Liver (tissue), 9 donors: ENCODE data around the gene EDAR. TPM values are rescaled to one million over a fixed set of nuclear protein-coding genes. Genes with fewer than 3 reads are reported as not detected.

Experiments used
- DNase-seq: peaks from one replicate; pipeline ENCODE4 v3.0.0-alpha.2; 2017; ENCODE audit warnings: low spot score
- H3K27ac ChIP-seq, 2 donors: one replicate each; pipeline ENCODE4 v1.7.0; 2013; ENCODE audit warnings: inconsistent platforms in 2 of 2, low read length in 2 of 2, control low read depth in 1 of 2, low read depth in 1 of 2, mild to moderate bottlenecking in 1 of 2
- H3K27me3 ChIP-seq, 4 donors: one replicate each; pipeline versions ENCODE4 v1.6.1 to v1.7.0; 2013; ENCODE audit warnings: low read length in 3 of 4, inconsistent platforms in 1 of 4, mild to moderate bottlenecking in 1 of 4, moderate library complexity in 1 of 4; ENCODE audit not compliant: control insufficient read depth in 4 of 4, insufficient read depth in 4 of 4
- H3K36me3 ChIP-seq, 4 donors: one replicate each; pipeline versions ENCODE4 v1.6.1 to v1.7.0; 2013; ENCODE audit warnings: low read length in 3 of 4, mild to moderate bottlenecking in 3 of 4, low read depth in 1 of 4, moderate library complexity in 1 of 4; ENCODE audit not compliant: control insufficient read depth in 4 of 4, insufficient read depth in 3 of 4
- H3K4me1 ChIP-seq, 4 donors: one replicate each; pipeline versions ENCODE4 v1.6.1 to v1.7.0; 2013; ENCODE audit warnings: low read length in 3 of 4, mild to moderate bottlenecking in 3 of 4, moderate library complexity in 1 of 4; ENCODE audit not compliant: control insufficient read depth in 4 of 4, insufficient read depth in 4 of 4
- H3K4me3 ChIP-seq, 3 donors: one replicate each; pipeline versions ENCODE4 v1.6.1 to v1.7.0; 2013; ENCODE audit warnings: low read length in 3 of 3, control low read depth in 1 of 3, low read depth in 1 of 3, mild to moderate bottlenecking in 1 of 3
- H3K9ac ChIP-seq, 2 donors: one replicate each; pipeline ENCODE4 v1.7.0; 2013; ENCODE audit warnings: low read length in 2 of 2, mild to moderate bottlenecking in 2 of 2, moderate library complexity in 2 of 2, control low read depth in 1 of 2, low read depth in 1 of 2
- H3K9me3 ChIP-seq, 4 donors: one replicate each; pipeline versions ENCODE4 v1.6.1 to v1.7.0; 2013; ENCODE audit warnings: low read length in 3 of 4; ENCODE audit not compliant: control insufficient read depth in 4 of 4
- EGR1 ChIP-seq, 2 donors: IDR thresholded peaks; 2 replicates each; pipeline ENCODE4 v1.6.1; 2016 to 2018; ENCODE audit warnings: antibody characterized with exemption in 2 of 2, low read depth in 2 of 2
- FOXA1 ChIP-seq: IDR thresholded peaks from 2 replicates; pipeline ENCODE4 v1.6.1; 2016; ENCODE audit warnings: antibody characterized with exemption
- FOXA2 ChIP-seq: IDR thresholded peaks from 2 replicates; pipeline ENCODE4 v1.6.1; 2016; ENCODE audit warnings: antibody characterized with exemption
- GABPA ChIP-seq, 2 donors: IDR thresholded peaks in 1 of 2; conservative IDR thresholded peaks in 1 of 2; 2 replicates each; pipeline ENCODE4 v1.6.1; 2016; ENCODE audit warnings: antibody characterized with exemption in 2 of 2, mild to moderate bottlenecking in 1 of 2, moderate library complexity in 1 of 2
- HNF4A ChIP-seq, 2 donors: conservative IDR thresholded peaks; 2 replicates each; pipeline ENCODE4 v1.6.1; 2016; ENCODE audit warnings: antibody characterized with exemption in 2 of 2, mild to moderate bottlenecking in 2 of 2
- HNF4G ChIP-seq: IDR thresholded peaks from 2 replicates; pipeline ENCODE4 v1.6.1; 2016; ENCODE audit warnings: antibody characterized with exemption
- JUND ChIP-seq, 2 donors: IDR thresholded peaks; 2 replicates each; pipeline ENCODE4 v1.6.1; 2016; ENCODE audit warnings: antibody characterized with exemption in 2 of 2
- NR2F2 ChIP-seq: IDR thresholded peaks from 2 replicates; pipeline ENCODE4 v1.6.1; 2016; ENCODE audit warnings: antibody characterized with exemption
- RAD21 ChIP-seq, 2 donors: IDR thresholded peaks; 2 replicates each; pipeline ENCODE4 v1.6.1; 2016; ENCODE audit warnings: antibody characterized with exemption in 2 of 2, mild to moderate bottlenecking in 2 of 2
- RXRA ChIP-seq, 2 donors: IDR thresholded peaks; 2 replicates each; pipeline ENCODE4 v1.6.1; 2017 to 2018; ENCODE audit warnings: antibody characterized with exemption in 2 of 2, mild to moderate bottlenecking in 1 of 2
- SP1 ChIP-seq: IDR thresholded peaks from 2 replicates; pipeline ENCODE4 v1.6.1; 2018; ENCODE audit warnings: antibody characterized with exemption, mild to moderate bottlenecking
- TAF1 ChIP-seq: conservative IDR thresholded peaks from 2 replicates; pipeline ENCODE4 v1.6.1; 2016; ENCODE audit warnings: antibody characterized with exemption, mild to moderate bottlenecking
- WGBS: extraction: QIAGEN DNeasy Blood & Tissue Kit; methylation state at CpG from one replicate; pipeline ENCODE4 v1.1.7; 2013; 5-methylcytosine and 5-hydroxymethylcytosine counted together
- polyA plus RNA-seq, 2 donors: library from polyadenylated mRNA; stranded (reverse) in 1 of 2; unstranded in 1 of 2; fragments of 200-250 nt in 1 of 2; fragments of >200 nt in 1 of 2; fragmentation: Nextera tagmentation in 1 of 2; extraction: Ambion mirVana in 1 of 2; gene quantifications; one replicate each; pipeline versions ENCODE4 v1.2.1 to v1.2.3, GENCODE V29; 2013 to 2015
- total RNA-seq, 2 donors: library from RNA; depleted of rRNA; stranded (reverse); fragments of >200 nt; gene quantifications; one replicate each; pipeline ENCODE4 v1.2.3, GENCODE V29; 2014
- TF ChIP-seq, protein P1 (sequence below): IDR thresholded peaks from 2 replicates; pipeline ENCODE4 v1.6.1; 2016; ENCODE audit warnings: antibody characterized with exemption
- TF ChIP-seq, protein P2 (sequence below): IDR thresholded peaks from 2 replicates; pipeline ENCODE4 v1.6.1; 2016; ENCODE audit warnings: antibody characterized with exemption
- TF ChIP-seq, protein P3 (sequence below): fragments of 150-350 bp; IDR thresholded peaks from 2 replicates; pipeline ENCODE4 v1.5.1; 2017; ENCODE audit warnings: improper control_type of control experiment, low read depth, low read length; ENCODE audit not compliant: missing input control
- TF ChIP-seq, protein P4 (sequence below): IDR thresholded peaks from 2 replicates; pipeline ENCODE4 v1.6.1; 2016; ENCODE audit warnings: antibody characterized with exemption, mild to moderate bottlenecking
- TF ChIP-seq, protein P5 (sequence below): IDR thresholded peaks from 2 replicates; pipeline ENCODE4 v1.6.1; 2016; ENCODE audit warnings: antibody characterized with exemption
- donor health status: healthy.
- donor health status: healthy.
- donor health status: healthy.
- donor health status: healthy.
- donor health status: healthy.

The EDAR gene
- total and polyA plus RNA-seq, 4 donors, result 0.09 to 0.50 (median 0.10) TPM

DNA sequence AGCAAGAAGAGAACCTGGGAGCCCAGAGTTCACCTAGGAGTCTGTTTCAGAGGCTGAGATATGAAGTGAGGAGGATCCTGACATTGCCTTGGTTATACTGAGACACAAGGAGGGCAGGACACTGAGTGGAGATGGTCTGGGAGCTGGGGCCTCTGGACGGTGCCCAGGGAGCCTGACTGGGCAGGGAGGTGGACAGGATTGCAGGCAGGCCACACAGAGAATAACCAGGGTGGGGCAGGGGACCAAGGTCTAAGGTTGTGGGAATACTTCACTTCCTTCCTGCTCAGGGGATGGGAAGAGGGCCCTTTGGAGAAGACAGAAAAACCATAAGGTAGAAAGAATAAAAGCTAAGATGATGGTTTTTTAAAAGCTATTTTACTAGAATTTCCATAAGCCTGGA is 18.7 kb downstream of the EDAR start:
- TF ChIP-seq, protein P1, sequence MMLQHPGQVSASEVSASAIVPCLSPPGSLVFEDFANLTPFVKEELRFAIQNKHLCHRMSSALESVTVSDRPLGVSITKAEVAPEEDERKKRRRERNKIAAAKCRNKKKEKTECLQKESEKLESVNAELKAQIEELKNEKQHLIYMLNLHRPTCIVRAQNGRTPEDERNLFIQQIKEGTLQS, result no peak
- no peak for TF ChIP-seq HNF4A (conservative IDR thresholded peaks at IDR 0.05)
- no peak for TF ChIP-seq FOXA1
- TF ChIP-seq, protein P2, sequence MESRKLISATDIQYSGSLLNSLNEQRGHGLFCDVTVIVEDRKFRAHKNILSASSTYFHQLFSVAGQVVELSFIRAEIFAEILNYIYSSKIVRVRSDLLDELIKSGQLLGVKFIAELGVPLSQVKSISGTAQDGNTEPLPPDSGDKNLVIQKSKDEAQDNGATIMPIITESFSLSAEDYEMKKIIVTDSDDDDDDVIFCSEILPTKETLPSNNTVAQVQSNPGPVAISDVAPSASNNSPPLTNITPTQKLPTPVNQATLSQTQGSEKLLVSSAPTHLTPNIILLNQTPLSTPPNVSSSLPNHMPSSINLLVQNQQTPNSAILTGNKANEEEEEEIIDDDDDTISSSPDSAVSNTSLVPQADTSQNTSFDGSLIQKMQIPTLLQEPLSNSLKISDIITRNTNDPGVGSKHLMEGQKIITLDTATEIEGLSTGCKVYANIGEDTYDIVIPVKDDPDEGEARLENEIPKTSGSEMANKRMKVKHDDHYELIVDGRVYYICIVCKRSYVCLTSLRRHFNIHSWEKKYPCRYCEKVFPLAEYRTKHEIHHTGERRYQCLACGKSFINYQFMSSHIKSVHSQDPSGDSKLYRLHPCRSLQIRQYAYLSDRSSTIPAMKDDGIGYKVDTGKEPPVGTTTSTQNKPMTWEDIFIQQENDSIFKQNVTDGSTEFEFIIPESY, result no peak
- TF ChIP-seq JUND (IDR thresholded peaks at IDR 0.05), result no peak
- TF ChIP-seq, protein P3, sequence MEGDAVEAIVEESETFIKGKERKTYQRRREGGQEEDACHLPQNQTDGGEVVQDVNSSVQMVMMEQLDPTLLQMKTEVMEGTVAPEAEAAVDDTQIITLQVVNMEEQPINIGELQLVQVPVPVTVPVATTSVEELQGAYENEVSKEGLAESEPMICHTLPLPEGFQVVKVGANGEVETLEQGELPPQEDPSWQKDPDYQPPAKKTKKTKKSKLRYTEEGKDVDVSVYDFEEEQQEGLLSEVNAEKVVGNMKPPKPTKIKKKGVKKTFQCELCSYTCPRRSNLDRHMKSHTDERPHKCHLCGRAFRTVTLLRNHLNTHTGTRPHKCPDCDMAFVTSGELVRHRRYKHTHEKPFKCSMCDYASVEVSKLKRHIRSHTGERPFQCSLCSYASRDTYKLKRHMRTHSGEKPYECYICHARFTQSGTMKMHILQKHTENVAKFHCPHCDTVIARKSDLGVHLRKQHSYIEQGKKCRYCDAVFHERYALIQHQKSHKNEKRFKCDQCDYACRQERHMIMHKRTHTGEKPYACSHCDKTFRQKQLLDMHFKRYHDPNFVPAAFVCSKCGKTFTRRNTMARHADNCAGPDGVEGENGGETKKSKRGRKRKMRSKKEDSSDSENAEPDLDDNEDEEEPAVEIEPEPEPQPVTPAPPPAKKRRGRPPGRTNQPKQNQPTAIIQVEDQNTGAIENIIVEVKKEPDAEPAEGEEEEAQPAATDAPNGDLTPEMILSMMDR, result no peak
- TF ChIP-seq TAF1, result no peak
- TF ChIP-seq NR2F2, result no peak
- no peak for TF ChIP-seq GABPA (IDR thresholded peaks at IDR 0.05 in 1 of 2, conservative IDR thresholded peaks at IDR 0.05 in 1 of 2)
- no peak for TF ChIP-seq RXRA (IDR thresholded peaks at IDR 0.05)
- TF ChIP-seq, protein P4, sequence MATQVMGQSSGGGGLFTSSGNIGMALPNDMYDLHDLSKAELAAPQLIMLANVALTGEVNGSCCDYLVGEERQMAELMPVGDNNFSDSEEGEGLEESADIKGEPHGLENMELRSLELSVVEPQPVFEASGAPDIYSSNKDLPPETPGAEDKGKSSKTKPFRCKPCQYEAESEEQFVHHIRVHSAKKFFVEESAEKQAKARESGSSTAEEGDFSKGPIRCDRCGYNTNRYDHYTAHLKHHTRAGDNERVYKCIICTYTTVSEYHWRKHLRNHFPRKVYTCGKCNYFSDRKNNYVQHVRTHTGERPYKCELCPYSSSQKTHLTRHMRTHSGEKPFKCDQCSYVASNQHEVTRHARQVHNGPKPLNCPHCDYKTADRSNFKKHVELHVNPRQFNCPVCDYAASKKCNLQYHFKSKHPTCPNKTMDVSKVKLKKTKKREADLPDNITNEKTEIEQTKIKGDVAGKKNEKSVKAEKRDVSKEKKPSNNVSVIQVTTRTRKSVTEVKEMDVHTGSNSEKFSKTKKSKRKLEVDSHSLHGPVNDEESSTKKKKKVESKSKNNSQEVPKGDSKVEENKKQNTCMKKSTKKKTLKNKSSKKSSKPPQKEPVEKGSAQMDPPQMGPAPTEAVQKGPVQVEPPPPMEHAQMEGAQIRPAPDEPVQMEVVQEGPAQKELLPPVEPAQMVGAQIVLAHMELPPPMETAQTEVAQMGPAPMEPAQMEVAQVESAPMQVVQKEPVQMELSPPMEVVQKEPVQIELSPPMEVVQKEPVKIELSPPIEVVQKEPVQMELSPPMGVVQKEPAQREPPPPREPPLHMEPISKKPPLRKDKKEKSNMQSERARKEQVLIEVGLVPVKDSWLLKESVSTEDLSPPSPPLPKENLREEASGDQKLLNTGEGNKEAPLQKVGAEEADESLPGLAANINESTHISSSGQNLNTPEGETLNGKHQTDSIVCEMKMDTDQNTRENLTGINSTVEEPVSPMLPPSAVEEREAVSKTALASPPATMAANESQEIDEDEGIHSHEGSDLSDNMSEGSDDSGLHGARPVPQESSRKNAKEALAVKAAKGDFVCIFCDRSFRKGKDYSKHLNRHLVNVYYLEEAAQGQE, result no peak
- TF ChIP-seq EGR1 (IDR thresholded peaks at IDR 0.05; ENCODE audit: low read depth in 2 of 2), result no peak
- no peak for TF ChIP-seq SP1
- no peak for TF ChIP-seq HNF4G
- Histone ChIP-seq H3K9ac (no peak overlapping the region), H3K9me3 (no peaks in the 10 kb centered on the region), H3K4me1 (peaks cover 0 to 3% (median 0%) of the 10 kb centered on the region in 4 donors), H3K4me3 (no peak overlapping the region), H3K27ac (no peak overlapping the region), H3K36me3 (no peaks in the 10 kb centered on the region), H3K27me3 (no peaks in the 10 kb centered on the region)
- 83% methylated on average over 1 of the region's 1 CpG for WGBS
- DNase-seq, result no peak

DNA sequence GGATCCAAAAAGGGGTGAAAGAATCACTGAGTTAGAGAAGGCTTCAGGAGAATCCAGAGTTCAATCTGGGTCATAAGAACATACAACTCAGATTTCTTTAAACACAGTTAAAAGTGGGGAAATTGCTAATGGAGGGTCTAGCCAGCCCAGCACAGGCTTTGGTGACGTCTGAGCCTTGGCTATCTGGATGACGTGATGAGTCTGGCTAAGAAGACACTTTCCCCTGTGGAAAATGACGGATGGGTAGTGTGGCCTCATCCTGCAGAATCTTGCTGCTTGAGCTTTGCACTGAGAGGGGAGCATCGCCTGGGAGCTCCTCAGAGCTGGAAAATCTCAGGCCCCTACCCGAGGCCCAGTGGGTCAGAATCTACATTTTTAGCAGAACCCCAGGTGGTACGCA is 19.2 kb downstream of the EDAR start:
- H3K4me3 ChIP-seq, result no peak overlapping the region
- H3K4me1 ChIP-seq, result peaks cover 0 to 3% (median 0%) of the 10 kb centered on the region in 4 donors
- no peaks in the 10 kb centered on the region for H3K36me3 ChIP-seq
- no peak overlapping the region for H3K9ac ChIP-seq
- DNase-seq, result no peak
- H3K27me3 ChIP-seq, result no peaks in the 10 kb centered on the region
- WGBS, result 92% methylated on average over 6 of the region's 6 CpGs
- no peaks in the 10 kb centered on the region for H3K9me3 ChIP-seq
- H3K27ac ChIP-seq, result no peak overlapping the region
- no peak for TF ChIP-seq SP1
- TF ChIP-seq FOXA2, result no peak
- TF ChIP-seq RAD21 (IDR thresholded peaks at IDR 0.05), result no peak
- TF ChIP-seq FOXA1, result no peak
- TF ChIP-seq, protein P4, result no peak
- no peak for TF ChIP-seq NR2F2
- no peak for TF ChIP-seq HNF4A (conservative IDR thresholded peaks at IDR 0.05)
- TF ChIP-seq GABPA (IDR thresholded peaks at IDR 0.05 in 1 of 2, conservative IDR thresholded peaks at IDR 0.05 in 1 of 2), result no peak
- TF ChIP-seq, protein P5, sequence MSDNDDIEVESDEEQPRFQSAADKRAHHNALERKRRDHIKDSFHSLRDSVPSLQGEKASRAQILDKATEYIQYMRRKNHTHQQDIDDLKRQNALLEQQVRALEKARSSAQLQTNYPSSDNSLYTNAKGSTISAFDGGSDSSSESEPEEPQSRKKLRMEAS, result no peak
- no peak for TF ChIP-seq HNF4G
- TF ChIP-seq, protein P3, result no peak
- no peak for TF ChIP-seq JUND (IDR thresholded peaks at IDR 0.05)
